NCI-H1417 (cell line): ENCODE data around the gene C11orf68.
A peak's percentile ranks its signal among the peaks of the same experiment; 100 is the strongest.
"Not testable (repeated sequence)": the region's sequence is repeated elsewhere in the genome, so short reads cannot be mapped to it uniquely, and the experiment has no call there.

Experiments used
- DNase-seq, 3 experiments: peaks; one replicate each; lab custom pipeline; 2025; lab: John Stamatoyannopoulos, UW

Gene C11orf68

GRCh38 chr11:65918211-65919140, at the start of gene C11orf68:
Gene C11orf68 (minus strand): TSS chr11:65919062. CDS start chr11:65919031, 31 bp downstream.
- peak; percentile 26 to 85 (median 81) for DNase-seq

- DNase-seq = no peak
Measured at GRCh38 chr11:65967329-65967934, 48.6 kb upstream of the C11orf68 start.

- DNase-seq = no peak
Measured at GRCh38 chr11:65965986-65966762, 47.3 kb upstream of the C11orf68 start.

- no peak for DNase-seq
Measured at GRCh38 chr11:65964906-65965305, 46.0 kb upstream of the C11orf68 start.

DNA sequence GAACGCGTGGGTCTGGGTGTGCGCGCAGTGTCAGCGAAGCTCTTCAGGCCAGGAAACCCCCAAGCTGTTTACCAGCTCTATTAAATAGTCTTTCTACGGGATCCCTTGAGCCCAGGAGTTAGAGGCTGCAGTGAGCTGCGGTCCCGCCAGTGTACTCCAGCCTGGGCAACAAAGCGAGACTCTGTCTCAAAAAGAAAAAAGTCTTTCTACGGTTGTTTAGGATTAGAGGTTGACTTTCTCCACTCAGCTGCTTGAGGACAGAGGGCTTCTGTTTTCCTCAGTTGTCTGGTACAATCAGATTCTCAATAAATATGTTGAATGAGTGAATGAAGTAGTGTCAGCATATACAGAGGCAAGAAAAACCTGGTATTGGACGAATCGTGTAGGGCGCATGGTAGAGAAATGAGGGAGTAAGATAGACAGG, 43.3 kb upstream of the C11orf68 start:
- no peak for DNase-seq

DNA sequence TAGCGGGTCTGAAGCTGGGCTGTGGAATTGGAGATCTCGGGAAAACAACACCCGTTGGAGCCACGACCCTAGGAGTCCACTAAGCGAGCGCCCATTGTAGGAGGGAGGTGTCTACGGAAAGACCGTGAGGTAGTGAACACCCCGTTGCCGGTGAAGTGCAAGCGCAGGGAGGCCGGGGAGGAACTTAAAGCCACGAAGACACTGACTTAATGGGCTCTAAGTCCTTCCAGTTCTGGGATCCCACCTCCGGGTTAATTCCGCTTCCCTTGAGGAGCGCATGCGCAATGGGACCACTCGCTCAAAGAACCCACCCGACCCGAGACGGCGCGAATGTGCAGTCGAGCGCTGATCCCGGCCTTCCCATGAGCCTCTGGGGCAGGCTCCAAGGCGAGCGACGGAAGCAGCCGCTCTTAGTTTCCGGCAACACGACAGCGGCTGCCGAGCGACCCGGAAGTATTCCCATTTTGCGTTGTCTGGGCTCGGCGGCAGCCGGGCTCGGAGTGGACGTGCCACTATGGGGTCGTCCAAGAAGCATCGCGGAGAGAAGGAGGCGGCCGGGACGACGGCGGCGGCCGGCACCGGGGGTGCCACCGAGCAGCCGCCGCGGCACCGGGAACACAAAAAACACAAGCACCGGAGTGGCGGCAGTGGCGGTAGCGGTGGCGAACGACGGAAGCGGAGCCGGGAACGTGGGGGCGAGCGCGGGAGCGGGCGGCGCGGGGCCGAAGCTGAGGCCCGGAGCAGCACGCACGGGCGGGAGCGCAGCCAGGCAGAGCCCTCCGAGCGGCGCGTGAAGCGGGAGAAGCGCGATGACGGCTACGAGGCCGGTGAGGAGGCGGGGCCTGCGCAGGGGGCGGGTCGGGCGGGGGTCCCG, 42.6 kb upstream of the C11orf68 start, which contains the start of gene SART1:
Gene SART1, plus strand, starts transcription at position 468 of the 874 bp plus-strand sequence. Its CDS starts 47 bp downstream, at position 515.
- DNase-seq = peak; percentile 97 to 99 (median 97)

DNA sequence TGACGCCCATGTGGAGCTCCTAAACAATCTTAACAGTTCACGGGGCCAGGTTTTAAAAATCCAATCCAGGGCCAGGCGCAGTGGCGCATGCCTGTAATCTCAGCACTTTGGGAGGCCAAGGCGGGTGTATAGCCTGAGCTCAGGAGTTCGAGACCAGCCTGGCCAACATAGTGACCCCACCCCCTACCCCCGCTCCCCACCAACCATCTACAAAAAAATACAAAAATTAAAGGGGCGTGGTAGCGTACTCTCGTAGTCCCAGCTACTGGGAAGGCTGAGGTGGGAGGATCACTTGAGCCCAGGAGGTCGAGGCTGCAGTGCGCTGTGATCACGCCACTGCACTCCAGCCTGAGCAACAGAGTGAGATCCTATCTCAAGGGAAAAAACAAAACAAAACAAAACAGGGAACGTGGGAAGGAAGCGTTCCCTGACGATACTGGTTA, 42.0 kb upstream of the C11orf68 start:
- no peak for DNase-seq

DNA sequence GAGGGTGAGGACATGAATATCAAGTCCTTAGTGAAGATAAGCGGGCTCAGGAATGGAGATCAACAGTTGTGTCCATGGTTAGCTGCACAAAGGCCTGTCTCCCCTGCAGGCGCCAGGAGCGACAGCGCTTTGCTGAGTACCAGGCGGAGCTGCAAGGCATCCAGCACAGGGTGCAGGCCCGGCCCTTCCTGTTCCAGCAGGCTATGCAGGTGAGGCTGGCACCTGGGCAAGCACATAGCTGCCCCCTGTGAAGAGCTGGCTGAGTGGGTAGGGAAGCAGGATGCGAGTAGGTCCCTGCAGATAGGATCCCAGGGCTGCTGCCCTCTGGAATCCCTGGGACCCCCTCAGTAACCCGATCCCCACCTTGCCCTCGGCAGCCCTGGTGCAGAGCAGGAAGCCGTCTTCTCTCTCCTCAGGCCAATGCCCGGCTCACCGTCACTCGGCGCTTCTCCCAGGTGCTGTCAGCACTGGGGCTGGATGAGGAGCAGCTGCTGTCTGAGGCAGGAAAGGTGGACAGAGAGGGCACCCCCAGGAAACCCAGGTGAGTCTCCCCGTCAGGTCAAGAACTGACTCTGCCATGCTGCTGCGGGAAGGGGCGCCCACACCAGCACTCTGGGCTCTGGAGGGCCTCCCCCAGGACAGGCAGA, 40.0 kb upstream of the C11orf68 start:
- no peak for DNase-seq

- no peak for DNase-seq
Measured at GRCh38 chr11:65958291-65958690, 39.4 kb upstream of the C11orf68 start.

DNA sequence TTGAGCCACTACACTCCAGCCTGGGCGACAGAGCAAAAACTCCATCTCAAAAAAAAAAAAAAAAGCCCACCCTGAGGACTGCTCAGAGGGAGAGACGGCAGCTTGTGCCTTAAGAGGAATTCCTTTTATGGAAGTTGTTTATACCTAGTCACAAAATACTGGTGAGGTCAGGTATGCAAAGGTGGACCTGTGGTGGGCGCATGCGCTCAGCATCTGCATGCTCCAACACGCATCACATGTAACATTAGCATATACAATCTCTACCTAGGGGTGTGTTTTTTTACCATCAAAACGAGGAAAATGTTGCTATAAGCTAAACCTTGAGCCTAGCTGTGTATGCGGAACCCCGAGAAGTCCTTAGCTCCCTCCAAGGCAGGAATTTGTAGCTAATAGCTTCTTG, 35.9 kb upstream of the C11orf68 start:
- no peak for DNase-seq

DNA sequence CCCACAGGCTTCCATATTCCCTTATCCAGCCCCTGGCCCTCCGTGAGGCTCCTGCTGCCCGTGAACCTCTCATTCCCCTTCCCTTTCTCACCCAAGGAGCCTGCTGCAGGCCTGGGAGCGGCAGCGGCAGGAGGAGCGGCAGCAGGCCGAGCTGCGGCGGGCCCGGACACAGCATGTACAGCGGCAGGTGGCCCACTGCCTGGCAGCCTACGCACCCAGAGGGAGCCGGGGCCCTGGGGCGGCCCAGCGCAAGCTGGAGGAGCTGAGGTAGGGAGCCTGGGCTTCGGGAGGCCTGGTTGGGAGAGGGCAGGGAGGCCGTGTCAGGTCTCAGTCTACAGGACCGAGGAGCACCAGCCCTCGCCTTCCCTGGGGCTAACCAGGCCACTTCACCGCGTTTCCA, 34.6 kb upstream of the C11orf68 start:
- no peak for DNase-seq

GRCh38 chr11:65952052-65952521, 33.2 kb upstream of the C11orf68 start:
- DNase-seq = no peak

DNA sequence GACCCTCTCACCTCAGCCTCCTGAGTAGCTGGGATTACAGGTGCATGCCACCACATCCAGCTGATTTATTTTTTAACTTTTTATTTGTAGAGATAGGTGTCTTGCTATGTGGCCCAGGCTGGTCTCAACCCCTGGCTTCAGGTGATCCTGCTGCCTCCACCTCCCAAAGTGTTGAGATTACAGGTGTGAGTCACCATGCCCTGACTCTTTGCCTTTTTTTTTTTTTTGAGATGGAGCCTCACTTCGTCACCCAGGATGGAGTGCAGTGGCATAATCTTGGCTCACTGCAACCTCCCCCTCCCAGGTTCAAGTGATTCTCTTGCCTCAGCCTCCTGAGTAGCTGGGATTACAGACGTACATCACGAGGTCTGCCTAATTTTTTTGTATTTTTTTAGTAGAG, 32.8 kb upstream of the C11orf68 start:
- DNase-seq = not testable (repeated sequence)

DNA sequence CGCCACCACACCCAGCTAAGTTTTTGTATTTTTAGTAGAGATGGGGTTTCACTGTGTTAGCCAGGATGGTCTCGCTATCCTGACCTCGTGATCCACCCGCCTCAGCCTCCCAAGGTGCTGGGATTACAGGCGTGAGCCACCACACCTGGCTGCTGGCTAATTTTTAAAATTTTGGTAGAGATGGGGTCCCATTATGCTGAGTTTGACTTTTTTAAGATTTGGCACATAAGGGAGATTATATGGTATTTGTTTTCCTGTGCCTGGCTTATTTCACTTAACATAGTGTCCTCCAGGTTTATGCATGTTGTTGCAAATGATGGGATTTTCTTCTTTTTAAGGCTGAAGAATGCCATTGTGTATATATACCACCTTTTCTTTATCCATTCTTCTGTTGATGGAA, 31.8 kb upstream of the C11orf68 start:
- not testable (repeated sequence) for DNase-seq

- no peak for DNase-seq
Measured at GRCh38 chr11:65947603-65948125, 28.8 kb upstream of the C11orf68 start.

DNA sequence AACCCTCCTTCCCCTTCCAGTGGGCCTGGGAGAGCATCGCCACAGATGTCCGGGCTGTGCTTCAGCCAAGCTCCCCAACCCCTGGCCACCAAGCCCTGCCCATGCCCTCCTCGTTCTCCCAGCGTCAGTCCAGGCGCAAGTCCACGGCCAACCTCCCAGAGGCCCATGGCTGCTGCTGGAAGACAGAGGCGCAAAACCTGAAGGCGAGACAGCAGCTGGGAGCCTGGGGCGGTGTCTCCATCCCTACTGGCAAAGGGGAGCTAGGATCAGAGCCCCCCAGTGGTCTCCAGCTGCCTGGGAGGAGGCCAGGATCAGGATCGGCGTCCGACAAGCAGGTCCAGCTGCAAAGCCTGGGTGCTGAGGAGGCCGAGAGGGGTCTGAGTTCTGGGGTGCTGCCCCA, 28.3 kb upstream of the C11orf68 start:
- DNase-seq = no peak

GRCh38 chr11:65946655-65947054, 27.8 kb upstream of the C11orf68 start:
- no peak for DNase-seq

- DNase-seq = peak in 1 of 3 experiments; percentile 9
Measured at GRCh38 chr11:65945941-65946558, 27.2 kb upstream of the C11orf68 start.

- DNase-seq = peak in 1 of 3 experiments; percentile 20
Measured at GRCh38 chr11:65945430-65945911, 26.6 kb upstream of the C11orf68 start, which contains the start of gene TSGA10IP. Gene TSGA10IP (plus strand): TSS chr11:65945480. CDS start chr11:65945676, 196 bp downstream.
